ENCODE results near the gene MAP4K4. TPM values are rescaled to one million over a fixed set of nuclear protein-coding genes. Genes with fewer than 3 reads are reported as not detected.

MAP4K4 gene
- total and polyA plus RNA-seq, 2 of the 13 experiments (the other 11 are each of a cell fraction or from before 2014, with no cell fraction given) = 105 to 264 TPM

DNA sequence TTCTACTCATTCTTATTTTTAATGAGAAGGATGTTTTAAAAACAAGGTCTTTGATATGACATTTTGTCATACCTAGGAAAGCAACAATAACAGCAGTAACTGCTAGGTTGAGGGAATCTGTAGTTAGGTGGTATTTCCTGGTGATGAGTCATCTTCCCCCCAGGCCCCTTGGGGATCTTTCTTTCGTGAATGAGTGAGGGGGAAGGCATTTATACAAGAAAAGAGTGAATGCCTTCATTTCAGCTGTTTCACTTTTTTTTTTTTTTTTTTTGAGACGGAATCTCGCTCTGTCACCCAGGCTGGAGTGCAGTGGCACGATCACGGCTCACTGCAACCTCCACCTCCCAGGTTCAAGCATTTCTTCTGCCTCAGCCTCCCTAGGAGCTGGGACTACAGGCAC is 108.6 kb downstream of the MAP4K4 start:
- intact Hi-C loops (cut with micrococcal nuclease; ENCODE audit: unreplicated experiment) = no loop called here
- Histone ChIP-seq H3K27me3 (ENCODE audit: control insufficient read depth in 1 of 2, insufficient read depth in 2 of 2, low read length in 2 of 2) (no peaks in the 10 kb centered on the region), H3K4me3 (replicated peaks in 1 of 3; ENCODE audit: insufficient read depth in 1 of 3, low read depth in 2 of 3, low read length in 3 of 3) (no peak overlapping the region), H4K20me1 (ENCODE audit: insufficient read depth, low read length) (peaks cover 65% of the 10 kb centered on the region), H3K36me3 (replicated peaks in 1 of 2; ENCODE audit: control insufficient read depth in 1 of 2, insufficient read depth in 2 of 2, low read length in 2 of 2) (peaks cover 6 to 29% of the 10 kb centered on the region in 2 experiments), H3K79me2 (ENCODE audit: insufficient read depth, low read length) (peaks cover 93% of the 10 kb centered on the region), H3K27ac (ENCODE audit: extremely low read length, insufficient read depth, low read length) (peak overlapping the region; percentile 7), H3K4me2 (ENCODE audit: low read depth, low read length) (no peak overlapping the region), H3K9me3 (ENCODE audit: low read length) (no peaks in the 10 kb centered on the region), H3K9ac (ENCODE audit: insufficient read depth, low read depth, low read length) (no peak overlapping the region), H2AFZ (ENCODE audit: low read length) (no peak overlapping the region), H3K4me1 (ENCODE audit: insufficient read depth, low read length) (peaks cover 64% of the 10 kb centered on the region)
- no peak for FAIRE-seq
- ChIA-PET POLR2A (no interaction called here), CTCF (ENCODE audit: low intra/inter-chr PET ratio, low total read pairs) (no interaction called here)
- in situ Hi-C loops (cut with HindIII; ENCODE audit: extremely low pct_ligation_motif_present, low pct_unique_long_range_greater_than_20kb) = no loop called here
- peak; percentile 35 for DNase-seq (ENCODE audit: low spot score)
- TF ChIP-seq FOSL2 (CRISPR knock-in tag; IDR thresholded peaks at IDR 0.05) (peak; percentile 61), CREB1 (IDR thresholded peaks at IDR 0.05) (0 out of 2 replicates have a peak, but pooled peaks have one; percentile 1), CREB1 (CRISPR knock-in tag; IDR thresholded peaks at IDR 0.05) (no peak), TBL1XR1 (IDR thresholded peaks at IDR 0.05; ENCODE audit: borderline replicate concordance, low read length, partially characterized antibody) (no peak)
- ATAC-seq = no peak
- no TSS peak for BruUV-seq (replicated peaks)
- WGBS (ENCODE audit: low lambda C conversion rate) = 96% methylated on average over 5 of the region's 5 CpGs

DNA sequence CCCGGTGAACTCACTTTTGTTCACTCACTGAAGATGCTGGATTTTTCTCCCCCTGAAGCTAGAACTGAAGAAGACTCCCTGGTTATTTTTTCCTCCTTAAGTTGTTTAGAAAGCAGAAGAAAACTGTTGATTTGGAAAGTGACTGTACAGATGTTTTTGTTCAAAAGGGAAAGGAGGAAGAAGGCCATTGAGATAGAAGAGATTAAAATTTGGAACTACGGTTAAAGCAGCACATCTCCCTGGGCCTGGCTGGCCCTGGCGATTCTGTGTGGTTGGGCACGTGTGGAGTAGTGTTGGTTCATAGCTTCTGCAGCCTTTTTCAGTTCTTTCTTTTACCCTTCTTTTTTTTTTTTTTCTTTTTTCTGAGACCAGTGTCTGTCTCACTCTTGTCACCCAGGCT is 109.2 kb downstream of the MAP4K4 start:
- H3K9ac ChIP-seq (ENCODE audit: insufficient read depth, low read depth, low read length) = no peak overlapping the region
- H3K4me2 ChIP-seq (ENCODE audit: low read depth, low read length) = no peak overlapping the region
- WGBS (ENCODE audit: low lambda C conversion rate) = 96% methylated on average over 4 of the region's 4 CpGs
- peaks cover 93% of the 10 kb centered on the region for H3K79me2 ChIP-seq (ENCODE audit: insufficient read depth, low read length)
- no peak overlapping the region for H3K4me3 ChIP-seq (replicated peaks in 1 of 3; ENCODE audit: insufficient read depth in 1 of 3, low read depth in 2 of 3, low read length in 3 of 3)
- ATAC-seq (no peak), FAIRE-seq (no peak), DNase-seq (ENCODE audit: low spot score) (no peak)
- no peak overlapping the region for H3K27ac ChIP-seq (ENCODE audit: extremely low read length, insufficient read depth, low read length)
- H3K27me3 ChIP-seq (ENCODE audit: control insufficient read depth in 1 of 2, insufficient read depth in 2 of 2, low read length in 2 of 2) = no peaks in the 10 kb centered on the region
- intact Hi-C loops (cut with micrococcal nuclease; ENCODE audit: unreplicated experiment) (no loop called here), in situ Hi-C loops (cut with HindIII; ENCODE audit: extremely low pct_ligation_motif_present, low pct_unique_long_range_greater_than_20kb) (no loop called here)
- H2AFZ ChIP-seq (ENCODE audit: low read length) = no peak overlapping the region
- no peaks in the 10 kb centered on the region for H3K9me3 ChIP-seq (ENCODE audit: low read length)
- ChIA-PET POLR2A (no interaction called here), CTCF (ENCODE audit: low intra/inter-chr PET ratio, low total read pairs) (no interaction called here)
- peaks cover 10 to 27% of the 10 kb centered on the region in 2 experiments for H3K36me3 ChIP-seq (replicated peaks in 1 of 2; ENCODE audit: control insufficient read depth in 1 of 2, insufficient read depth in 2 of 2, low read length in 2 of 2)
- peaks cover 65% of the 10 kb centered on the region for H4K20me1 ChIP-seq (ENCODE audit: insufficient read depth, low read length)
- TF ChIP-seq, protein P1, sequence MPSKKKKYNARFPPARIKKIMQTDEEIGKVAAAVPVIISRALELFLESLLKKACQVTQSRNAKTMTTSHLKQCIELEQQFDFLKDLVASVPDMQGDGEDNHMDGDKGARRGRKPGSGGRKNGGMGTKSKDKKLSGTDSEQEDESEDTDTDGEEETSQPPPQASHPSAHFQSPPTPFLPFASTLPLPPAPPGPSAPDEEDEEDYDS (CRISPR knock-in tag; IDR thresholded peaks at IDR 0.05) = no peak
- no peak for TF ChIP-seq GATAD2A (CRISPR knock-in tag; IDR thresholded peaks at IDR 0.05)
- no peak for TF ChIP-seq HCFC1 (IDR thresholded peaks at IDR 0.05; ENCODE audit: low read depth, low read length)
- TF ChIP-seq SMC3 (IDR thresholded peaks at IDR 0.05; ENCODE audit: low read length) = no peak
- TF ChIP-seq TEAD2 (CRISPR knock-in tag; IDR thresholded peaks at IDR 0.05) = no peak
- TF ChIP-seq KLF12 (CRISPR knock-in tag; IDR thresholded peaks at IDR 0.05; ENCODE audit: borderline replicate concordance) = no peak
- TF ChIP-seq, protein P2, sequence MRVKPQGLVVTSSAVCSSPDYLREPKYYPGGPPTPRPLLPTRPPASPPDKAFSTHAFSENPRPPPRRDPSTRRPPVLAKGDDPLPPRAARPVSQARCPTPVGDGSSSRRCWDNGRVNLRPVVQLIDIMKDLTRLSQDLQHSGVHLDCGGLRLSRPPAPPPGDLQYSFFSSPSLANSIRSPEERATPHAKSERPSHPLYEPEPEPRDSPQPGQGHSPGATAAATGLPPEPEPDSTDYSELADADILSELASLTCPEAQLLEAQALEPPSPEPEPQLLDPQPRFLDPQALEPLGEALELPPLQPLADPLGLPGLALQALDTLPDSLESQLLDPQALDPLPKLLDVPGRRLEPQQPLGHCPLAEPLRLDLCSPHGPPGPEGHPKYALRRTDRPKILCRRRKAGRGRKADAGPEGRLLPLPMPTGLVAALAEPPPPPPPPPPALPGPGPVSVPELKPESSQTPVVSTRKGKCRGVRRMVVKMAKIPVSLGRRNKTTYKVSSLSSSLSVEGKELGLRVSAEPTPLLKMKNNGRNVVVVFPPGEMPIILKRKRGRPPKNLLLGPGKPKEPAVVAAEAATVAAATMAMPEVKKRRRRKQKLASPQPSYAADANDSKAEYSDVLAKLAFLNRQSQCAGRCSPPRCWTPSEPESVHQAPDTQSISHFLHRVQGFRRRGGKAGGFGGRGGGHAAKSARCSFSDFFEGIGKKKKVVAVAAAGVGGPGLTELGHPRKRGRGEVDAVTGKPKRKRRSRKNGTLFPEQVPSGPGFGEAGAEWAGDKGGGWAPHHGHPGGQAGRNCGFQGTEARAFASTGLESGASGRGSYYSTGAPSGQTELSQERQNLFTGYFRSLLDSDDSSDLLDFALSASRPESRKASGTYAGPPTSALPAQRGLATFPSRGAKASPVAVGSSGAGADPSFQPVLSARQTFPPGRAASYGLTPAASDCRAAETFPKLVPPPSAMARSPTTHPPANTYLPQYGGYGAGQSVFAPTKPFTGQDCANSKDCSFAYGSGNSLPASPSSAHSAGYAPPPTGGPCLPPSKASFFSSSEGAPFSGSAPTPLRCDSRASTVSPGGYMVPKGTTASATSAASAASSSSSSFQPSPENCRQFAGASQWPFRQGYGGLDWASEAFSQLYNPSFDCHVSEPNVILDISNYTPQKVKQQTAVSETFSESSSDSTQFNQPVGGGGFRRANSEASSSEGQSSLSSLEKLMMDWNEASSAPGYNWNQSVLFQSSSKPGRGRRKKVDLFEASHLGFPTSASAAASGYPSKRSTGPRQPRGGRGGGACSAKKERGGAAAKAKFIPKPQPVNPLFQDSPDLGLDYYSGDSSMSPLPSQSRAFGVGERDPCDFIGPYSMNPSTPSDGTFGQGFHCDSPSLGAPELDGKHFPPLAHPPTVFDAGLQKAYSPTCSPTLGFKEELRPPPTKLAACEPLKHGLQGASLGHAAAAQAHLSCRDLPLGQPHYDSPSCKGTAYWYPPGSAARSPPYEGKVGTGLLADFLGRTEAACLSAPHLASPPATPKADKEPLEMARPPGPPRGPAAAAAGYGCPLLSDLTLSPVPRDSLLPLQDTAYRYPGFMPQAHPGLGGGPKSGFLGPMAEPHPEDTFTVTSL (CRISPR knock-in tag; IDR thresholded peaks at IDR 0.05; ENCODE audit: borderline replicate concordance) = no peak
- TF ChIP-seq ZNF251 (CRISPR knock-in tag; IDR thresholded peaks at IDR 0.05) = no peak
- no peak for TF ChIP-seq RFXANK (CRISPR knock-in tag; IDR thresholded peaks at IDR 0.05)
- TF ChIP-seq ZNF382 (CRISPR knock-in tag; IDR thresholded peaks at IDR 0.05; ENCODE audit: borderline replicate concordance) = no peak
- no peak for TF ChIP-seq ZNF292 (CRISPR knock-in tag; IDR thresholded peaks at IDR 0.05; ENCODE audit: borderline replicate concordance, low read depth)
- BruUV-seq (replicated peaks) = no TSS peak
- H3K4me1 ChIP-seq (ENCODE audit: insufficient read depth, low read length) = peaks cover 64% of the 10 kb centered on the region
